ENCODE measurements around the gene RLN3.

Gene RLN3

DNA sequence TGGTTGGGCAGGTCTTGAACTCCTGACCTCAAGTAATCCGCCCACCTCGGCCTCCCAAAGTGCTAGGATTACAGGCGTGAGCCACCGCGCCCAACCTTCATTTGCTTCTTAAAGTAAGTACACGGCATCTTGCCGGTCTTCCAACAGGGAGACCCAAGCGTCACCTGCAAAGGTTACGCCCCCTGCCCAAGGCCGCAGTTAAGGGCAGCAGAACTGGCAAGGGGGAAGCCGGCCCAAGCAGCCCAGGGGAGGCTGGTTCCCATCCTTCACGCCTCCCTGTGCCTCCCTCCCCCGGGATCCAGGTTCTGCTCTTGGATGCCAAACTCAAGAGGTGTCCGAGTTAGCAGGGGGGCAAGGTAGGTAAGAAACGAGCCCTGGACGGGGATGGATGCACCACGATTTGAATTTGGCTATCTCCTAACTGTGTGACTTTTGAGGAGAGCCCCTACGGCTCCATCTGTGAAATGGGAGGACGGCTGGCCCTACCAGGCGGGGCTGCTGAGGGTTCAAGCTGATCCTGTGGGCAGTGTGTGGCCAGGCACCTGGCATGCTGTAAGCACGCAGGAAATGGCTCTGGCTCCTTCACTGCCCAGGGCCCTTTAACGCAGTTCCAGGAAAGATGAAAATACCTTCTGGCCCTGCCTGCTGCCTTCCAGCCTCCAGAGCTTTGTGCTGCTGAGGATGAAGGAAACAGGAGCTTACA is 30.9 kb upstream of the RLN3 start:
- Histone ChIP-seq H3K27me3 (ENCODE audit: insufficient read depth, low read length) (no peaks in the 10 kb centered on the region), H3K36me3 (ENCODE audit: insufficient read depth, low read depth, low read length) (peaks cover 10% of the 10 kb centered on the region; the same call in 1 of the 2 replicates), H3K9ac (ENCODE audit: low read depth, low read length) (no peak overlapping the region), H3K9me3 (ENCODE audit: insufficient read depth, low read depth, low read length) (no peaks in the 10 kb centered on the region), H3K4me3 (ENCODE audit: low read length) (no peak overlapping the region), H3K27ac (ENCODE audit: low read length) (no peak overlapping the region), H3K4me1 (ENCODE audit: insufficient read depth, low read length) (no peaks in the 10 kb centered on the region)

DNA sequence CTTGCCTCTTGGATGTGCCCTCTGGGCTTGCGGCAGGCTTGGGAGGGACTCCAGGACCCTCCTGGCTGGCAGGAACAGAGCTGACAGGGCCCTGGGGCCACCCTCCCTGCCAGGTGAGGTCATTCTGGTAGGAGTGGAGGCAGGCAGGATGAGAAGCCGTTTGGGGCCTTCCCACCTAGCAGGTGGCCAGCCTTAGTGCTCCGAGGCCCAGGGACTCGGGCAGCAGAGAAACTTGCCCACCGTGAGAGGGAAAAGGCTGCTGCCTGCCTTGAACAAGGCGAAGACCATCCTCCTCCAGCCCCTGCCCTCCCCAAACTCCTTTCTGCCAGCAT is 30.4 kb upstream of the RLN3 start:
- H3K27ac ChIP-seq (ENCODE audit: low read length), result no peak overlapping the region
- no peaks in the 10 kb centered on the region for H3K9me3 ChIP-seq (ENCODE audit: insufficient read depth, low read depth, low read length)
- no peak overlapping the region for H3K9ac ChIP-seq (ENCODE audit: low read depth, low read length)
- no peaks in the 10 kb centered on the region for H3K4me1 ChIP-seq (ENCODE audit: insufficient read depth, low read length)
- H3K27me3 ChIP-seq (ENCODE audit: insufficient read depth, low read length), result no peaks in the 10 kb centered on the region
- no peak overlapping the region for H3K4me3 ChIP-seq (ENCODE audit: low read length)
- peaks cover 7% of the 10 kb centered on the region; the same call in 1 of the 2 replicates for H3K36me3 ChIP-seq (ENCODE audit: insufficient read depth, low read depth, low read length)

DNA sequence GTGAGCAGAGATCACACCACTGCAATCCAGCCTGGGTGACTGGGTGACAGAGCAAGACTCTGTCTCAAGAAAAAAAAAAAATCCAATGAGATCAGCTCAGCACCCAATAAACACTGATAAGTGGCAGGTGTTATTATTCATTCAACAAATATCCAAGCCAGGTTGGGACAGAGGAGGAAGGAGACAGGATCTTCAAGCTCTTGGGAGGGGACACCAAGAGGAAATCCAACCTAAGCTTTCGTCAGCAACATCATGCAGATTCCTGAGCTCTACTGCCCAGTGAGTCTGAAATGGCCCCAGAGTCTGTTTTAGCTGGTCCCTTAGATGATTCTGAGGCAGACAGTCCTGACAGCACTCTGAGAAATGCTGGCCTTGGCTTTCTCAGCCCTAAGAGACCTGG is 29.5 kb upstream of the RLN3 start:
- Histone ChIP-seq H3K27ac (ENCODE audit: low read length) (no peak overlapping the region), H3K4me3 (ENCODE audit: low read length) (no peak overlapping the region), H3K27me3 (ENCODE audit: insufficient read depth, low read length) (no peaks in the 10 kb centered on the region), H3K9ac (ENCODE audit: low read depth, low read length) (no peak overlapping the region), H3K4me1 (ENCODE audit: insufficient read depth, low read length) (no peaks in the 10 kb centered on the region), H3K36me3 (ENCODE audit: insufficient read depth, low read depth, low read length) (no peaks in the 10 kb centered on the region), H3K9me3 (ENCODE audit: insufficient read depth, low read depth, low read length) (no peaks in the 10 kb centered on the region)

DNA sequence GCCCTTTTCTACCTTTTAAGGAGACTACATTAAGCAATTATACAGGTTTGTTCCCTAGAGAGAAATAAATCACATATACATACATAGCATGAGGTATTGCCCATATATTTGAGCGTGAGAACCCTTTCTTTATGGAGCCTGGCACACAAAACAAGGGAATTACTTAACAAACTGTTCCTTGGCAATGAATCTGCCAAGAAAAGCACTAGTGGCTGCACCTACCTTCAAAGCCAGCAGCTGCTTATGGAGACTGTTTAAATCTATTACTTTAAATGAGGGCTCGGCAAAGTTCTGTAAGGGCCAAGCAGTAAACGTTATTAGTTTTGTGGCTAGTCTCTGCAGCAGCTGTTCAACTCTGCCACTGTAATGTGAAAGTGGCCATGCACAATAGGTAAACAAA is 28.9 kb upstream of the RLN3 start:
- no peaks in the 10 kb centered on the region for H3K27me3 ChIP-seq (ENCODE audit: insufficient read depth, low read length)
- no peak overlapping the region for H3K27ac ChIP-seq (ENCODE audit: low read length)
- H3K4me3 ChIP-seq (ENCODE audit: low read length), result no peak overlapping the region
- H3K9ac ChIP-seq (ENCODE audit: low read depth, low read length), result no peak overlapping the region
- H3K36me3 ChIP-seq (ENCODE audit: insufficient read depth, low read depth, low read length), result no peaks in the 10 kb centered on the region
- H3K9me3 ChIP-seq (ENCODE audit: insufficient read depth, low read depth, low read length), result no peaks in the 10 kb centered on the region
- H3K4me1 ChIP-seq (ENCODE audit: insufficient read depth, low read length), result no peaks in the 10 kb centered on the region

DNA sequence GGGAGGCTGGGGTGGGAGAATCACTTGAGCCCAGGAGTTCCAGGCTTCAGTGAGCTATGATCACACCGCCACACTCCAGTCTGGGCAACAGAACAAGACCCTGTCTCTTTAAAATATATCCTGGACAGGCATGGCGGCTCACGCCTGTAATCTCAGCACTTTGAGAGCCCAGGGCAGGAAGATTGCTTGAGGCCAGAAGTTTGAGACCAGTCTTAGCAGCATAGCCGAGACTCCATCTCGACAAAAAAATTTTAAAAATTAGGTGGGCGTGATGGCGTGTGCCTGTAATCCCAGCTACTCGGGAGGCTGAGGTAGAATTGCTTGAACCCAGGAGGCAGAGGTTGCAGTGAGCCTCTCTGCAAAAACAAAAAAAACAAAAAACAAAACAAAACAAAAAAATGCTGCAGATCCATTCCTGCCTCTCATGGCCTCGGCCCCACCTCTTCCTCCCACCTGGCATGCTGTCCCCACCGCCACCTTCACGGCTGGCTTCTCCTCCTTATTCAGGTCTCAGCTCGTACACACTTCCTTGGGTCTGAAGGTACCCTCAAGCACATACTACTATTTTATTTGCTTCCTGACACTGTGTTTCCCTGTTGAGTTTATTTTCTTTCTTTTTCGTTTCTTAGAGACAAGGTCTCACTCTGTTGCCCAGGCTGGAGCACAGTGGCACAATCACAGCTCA is 27.1 kb upstream of the RLN3 start:
- Histone ChIP-seq H3K9me3 (ENCODE audit: insufficient read depth, low read depth, low read length) (no peaks in the 10 kb centered on the region), H3K9ac (ENCODE audit: low read depth, low read length) (no peak overlapping the region), H3K4me3 (ENCODE audit: low read length) (no peak overlapping the region), H3K27me3 (ENCODE audit: insufficient read depth, low read length) (no peaks in the 10 kb centered on the region), H3K27ac (ENCODE audit: low read length) (no peak overlapping the region), H3K4me1 (ENCODE audit: insufficient read depth, low read length) (peaks cover 3% of the 10 kb centered on the region; the same call in 1 of the 2 replicates), H3K36me3 (ENCODE audit: insufficient read depth, low read depth, low read length) (no peaks in the 10 kb centered on the region)

DNA sequence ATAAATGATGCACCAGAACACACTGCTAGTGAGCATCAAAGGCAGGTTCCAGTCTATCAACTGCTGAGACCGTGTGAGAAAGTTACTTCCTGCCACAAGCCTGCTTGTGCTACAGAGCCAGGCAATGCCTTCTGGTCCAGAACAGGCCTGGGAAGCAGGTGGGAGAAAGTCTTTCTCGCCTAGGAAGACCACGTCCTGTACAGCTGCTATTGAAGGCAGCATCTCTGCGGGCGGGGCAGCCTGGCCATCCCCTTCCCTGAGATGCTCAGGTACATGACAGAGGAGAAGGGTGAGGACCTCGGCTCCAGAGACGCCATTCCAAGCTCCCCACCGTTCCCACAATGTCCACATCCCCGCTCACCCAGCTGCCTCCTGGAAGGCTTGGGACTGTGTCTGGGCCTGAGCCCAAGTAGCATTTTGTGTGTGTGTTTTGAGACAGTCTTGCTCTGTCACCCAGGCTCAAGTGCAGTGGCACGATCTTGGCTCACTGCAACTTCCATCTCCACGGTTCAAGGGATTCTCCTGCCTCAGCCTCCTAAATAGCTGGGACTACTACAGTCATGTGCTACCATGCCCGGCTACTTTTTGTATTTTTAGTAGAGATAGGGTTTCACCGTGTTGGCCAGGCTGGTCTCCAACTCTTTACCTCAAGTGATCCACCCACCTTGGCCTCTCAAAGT is 25.2 kb upstream of the RLN3 start:
- no peaks in the 10 kb centered on the region for H3K36me3 ChIP-seq (ENCODE audit: insufficient read depth, low read depth, low read length)
- no peak overlapping the region for H3K9ac ChIP-seq (ENCODE audit: low read depth, low read length)
- H3K9me3 ChIP-seq (ENCODE audit: insufficient read depth, low read depth, low read length), result no peaks in the 10 kb centered on the region
- no peak overlapping the region for H3K27ac ChIP-seq (ENCODE audit: low read length)
- H3K4me3 ChIP-seq (ENCODE audit: low read length), result no peak overlapping the region
- peaks cover 3% of the 10 kb centered on the region; the same call in 1 of the 2 replicates for H3K4me1 ChIP-seq (ENCODE audit: insufficient read depth, low read length)
- no peaks in the 10 kb centered on the region for H3K27me3 ChIP-seq (ENCODE audit: insufficient read depth, low read length)

DNA sequence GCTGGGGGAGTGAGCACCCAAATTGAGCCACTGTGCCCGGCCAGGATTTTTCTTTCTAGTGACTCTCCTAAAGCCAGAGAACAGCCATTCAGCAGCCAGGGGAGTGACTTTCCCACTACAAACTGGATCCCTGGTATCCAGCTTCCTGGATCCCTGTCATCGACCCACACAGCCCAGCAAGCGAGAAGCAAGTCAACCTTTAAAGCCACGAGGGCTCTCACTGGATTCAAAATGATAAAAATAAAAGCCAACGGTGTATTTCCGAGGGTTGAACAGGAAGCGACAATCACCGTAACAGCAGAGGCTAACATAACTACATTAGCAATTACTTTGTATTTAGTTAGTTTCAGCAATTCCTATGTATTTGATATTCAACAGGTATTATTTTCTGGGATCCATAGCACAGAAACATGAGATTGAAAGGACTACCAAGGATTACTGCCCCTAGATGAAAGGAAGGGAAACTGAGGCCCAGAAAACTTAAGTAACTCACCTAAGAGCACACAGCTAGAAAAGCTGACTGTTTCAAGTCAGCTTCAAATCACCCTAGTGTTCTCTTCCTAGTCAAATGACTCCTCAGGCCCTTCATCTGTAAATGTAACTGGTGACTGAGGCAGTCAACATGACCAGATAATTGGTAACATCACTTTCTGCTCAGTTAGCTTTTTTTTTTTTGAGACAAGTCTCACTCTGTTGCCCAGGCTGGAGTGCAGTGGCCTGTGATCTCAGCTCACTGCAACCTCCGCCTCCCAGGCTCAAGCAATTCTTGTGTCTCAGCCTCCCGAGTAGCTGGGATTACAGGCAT is 24.5 kb upstream of the RLN3 start:
- Histone ChIP-seq H3K27ac (ENCODE audit: low read length) (no peak overlapping the region), H3K4me1 (ENCODE audit: insufficient read depth, low read length) (peaks cover 3% of the 10 kb centered on the region; the same call in 1 of the 2 replicates), H3K36me3 (ENCODE audit: insufficient read depth, low read depth, low read length) (no peaks in the 10 kb centered on the region), H3K4me3 (ENCODE audit: low read length) (no peak overlapping the region), H3K27me3 (ENCODE audit: insufficient read depth, low read length) (no peaks in the 10 kb centered on the region), H3K9ac (ENCODE audit: low read depth, low read length) (no peak overlapping the region), H3K9me3 (ENCODE audit: insufficient read depth, low read depth, low read length) (no peaks in the 10 kb centered on the region)

DNA sequence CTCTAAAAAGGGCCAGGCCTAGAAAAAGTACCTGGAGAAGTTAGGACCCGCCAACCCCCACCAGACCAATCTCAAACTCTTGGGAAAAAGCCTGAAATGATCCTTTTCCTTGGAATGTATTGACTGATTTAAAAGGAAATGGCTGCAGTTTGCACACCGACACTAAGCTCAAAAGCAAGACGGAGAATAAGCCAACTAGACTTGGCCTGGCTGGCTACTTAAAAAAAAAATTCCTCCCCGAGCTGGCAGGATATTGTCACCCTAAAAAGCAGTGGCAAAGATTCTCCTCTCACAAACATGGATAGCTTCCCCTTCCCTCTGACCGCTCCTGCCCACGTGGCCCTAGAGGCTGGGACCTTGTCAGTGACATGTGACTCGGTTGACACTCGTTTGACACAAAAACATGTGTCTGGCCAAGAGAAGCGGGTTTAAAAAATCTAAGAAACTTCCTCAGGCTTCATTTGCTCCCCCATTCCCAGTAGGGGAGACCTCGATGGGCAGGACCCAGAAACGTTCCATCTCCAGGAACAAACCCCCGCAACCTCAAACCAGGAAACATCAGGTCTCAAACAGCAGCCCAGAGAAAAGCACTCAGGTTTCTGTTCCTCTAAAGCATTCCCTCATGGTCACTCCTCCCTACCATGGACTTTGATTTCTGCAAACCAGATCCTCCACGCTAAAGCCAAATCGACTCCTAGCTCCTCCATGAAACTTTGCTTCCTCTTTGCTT is 23.2 kb upstream of the RLN3 start:
- Histone ChIP-seq H3K36me3 (ENCODE audit: insufficient read depth, low read depth, low read length) (no peaks in the 10 kb centered on the region), H3K9ac (ENCODE audit: low read depth, low read length) (peak overlapping the region; percentile 66; the same call in 1 of the 2 replicates), H3K9me3 (ENCODE audit: insufficient read depth, low read depth, low read length) (no peaks in the 10 kb centered on the region), H3K27ac (ENCODE audit: low read length) (no peak overlapping the region), H3K4me3 (ENCODE audit: low read length) (peak overlapping the region; percentile 66; the same call in 1 of the 2 replicates), H3K4me1 (ENCODE audit: insufficient read depth, low read length) (peaks cover 3% of the 10 kb centered on the region; the same call in 1 of the 2 replicates), H3K27me3 (ENCODE audit: insufficient read depth, low read length) (no peaks in the 10 kb centered on the region)

DNA sequence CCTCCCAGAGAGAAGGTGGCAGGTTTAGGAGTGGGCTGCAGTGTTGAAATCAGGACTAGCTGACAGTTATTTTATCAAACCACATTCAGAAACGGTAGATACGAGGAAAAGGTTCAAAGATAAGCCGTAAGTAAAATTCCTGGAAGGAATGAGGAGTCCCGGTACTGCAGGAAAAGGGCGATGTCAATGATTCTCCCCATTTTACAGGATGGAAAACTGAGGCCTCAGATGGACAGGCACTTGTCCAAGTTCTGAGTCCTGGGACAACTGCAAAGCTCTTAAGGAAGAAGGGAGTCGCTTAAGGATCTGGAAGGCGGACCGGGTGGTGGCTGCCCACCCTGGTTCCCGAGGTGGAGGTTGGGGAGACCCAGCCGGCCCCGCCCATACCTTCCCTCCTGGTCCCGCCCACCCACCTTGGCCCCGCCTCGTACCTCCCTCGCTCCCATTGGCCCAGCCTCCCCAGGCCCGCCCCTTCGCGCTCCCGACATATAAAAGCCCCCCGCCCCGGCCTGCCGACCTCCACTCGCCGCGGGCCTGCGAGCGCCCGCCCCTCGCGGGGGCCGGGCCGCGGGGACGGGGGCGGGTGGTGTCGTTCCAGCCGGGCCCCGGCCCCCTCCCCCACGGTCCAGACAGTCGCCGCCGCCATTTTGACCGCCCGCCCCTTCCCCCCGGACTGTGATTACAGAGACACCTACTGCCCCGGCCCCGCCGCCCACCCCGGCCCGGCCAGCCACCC is 22.4 kb upstream of the RLN3 start:
- Histone ChIP-seq H3K4me1 (ENCODE audit: insufficient read depth, low read length) (peaks cover 3% of the 10 kb centered on the region; the same call in 1 of the 2 replicates), H3K4me3 (ENCODE audit: low read length) (peak overlapping the region; percentile 73; the same call in 1 of the 2 replicates), H3K9me3 (ENCODE audit: insufficient read depth, low read depth, low read length) (no peaks in the 10 kb centered on the region), H3K27me3 (ENCODE audit: insufficient read depth, low read length) (no peaks in the 10 kb centered on the region), H3K36me3 (ENCODE audit: insufficient read depth, low read depth, low read length) (no peaks in the 10 kb centered on the region), H3K9ac (ENCODE audit: low read depth, low read length) (peak overlapping the region; percentile 89; the same call in 1 of the 2 replicates), H3K27ac (ENCODE audit: low read length) (no peak overlapping the region)

DNA sequence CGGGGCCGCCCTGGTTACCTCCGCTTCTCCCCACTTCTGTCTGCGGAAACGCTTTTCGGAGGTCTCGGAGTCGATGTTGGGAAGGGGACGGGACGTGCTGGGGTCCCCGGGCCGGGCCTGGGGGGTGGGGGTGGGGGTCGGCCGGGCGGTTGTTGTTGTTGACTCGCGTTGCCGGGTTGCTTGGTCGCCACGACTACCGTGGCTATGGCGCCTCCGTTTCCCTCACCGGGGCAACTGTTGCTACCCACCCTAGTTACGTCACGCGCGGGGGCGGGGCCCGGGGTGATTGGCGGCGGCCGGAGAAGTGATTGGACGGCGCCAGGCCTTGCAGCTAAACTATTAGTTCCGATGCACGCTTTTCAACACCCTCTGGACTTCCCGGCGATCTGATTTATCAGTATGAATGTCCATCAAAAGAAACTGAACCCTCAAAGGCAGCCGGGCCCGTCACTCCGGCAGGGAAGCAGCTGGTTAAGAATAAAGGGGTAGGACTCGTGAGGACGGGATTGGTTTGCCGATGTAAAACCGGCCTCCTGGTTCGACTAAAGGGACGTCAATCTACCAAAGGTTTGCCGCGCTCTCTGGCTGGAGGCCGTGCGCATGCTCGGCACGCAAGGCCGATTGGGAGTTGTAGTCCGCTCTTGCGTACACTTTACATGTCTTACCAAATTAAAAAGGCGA is 21.7 kb upstream of the RLN3 start, which contains the start of gene RFX1:
RFX1 (minus strand) TSS at position 236 of the 681 bp plus-strand sequence. CDS start 12,477 bp downstream, outside the sequence.
- no peaks in the 10 kb centered on the region for H3K9me3 ChIP-seq (ENCODE audit: insufficient read depth, low read depth, low read length)
- peak within 1 kb of the TSS; percentile 73 for H3K4me3 ChIP-seq (ENCODE audit: low read length)
- H3K36me3 ChIP-seq (ENCODE audit: insufficient read depth, low read depth, low read length), result no peaks in the 10 kb centered on the region
- H3K27me3 ChIP-seq (ENCODE audit: insufficient read depth, low read length), result no peaks in the 10 kb centered on the region
- peak within 1 kb of the TSS; percentile 77 for H3K27ac ChIP-seq (ENCODE audit: low read length)
- H3K4me1 ChIP-seq (ENCODE audit: insufficient read depth, low read length), result peaks cover 3% of the 10 kb centered on the region; the same call in 1 of the 2 replicates
- H3K9ac ChIP-seq (ENCODE audit: low read depth, low read length), result peak within 1 kb of the TSS; percentile 89

Data from iPS-20b (cell line).